Skeletal muscle cell (primary cell): Measurements from ENCODE around the gene PRKCH.

Experiments used
- DNase-seq: peaks from one replicate; pipeline ENCODE4 v3.0.0-alpha.2; 2010; ENCODE audit warnings: low read depth
- H3K4me3 ChIP-seq: 2 replicates; pipeline ENCODE4 v1.5.1; 2011; ENCODE audit warnings: low read depth, mild to moderate bottlenecking, control low read depth, low read length, moderate library complexity

Gene PRKCH

GRCh38 chr14:61357123-61357522 lies 35.7 kb downstream of the PRKCH start:
- no peak for DNase-seq
- no peak overlapping the region for H3K4me3 ChIP-seq

- H3K4me3 ChIP-seq: no peak overlapping the region
- DNase-seq: no peak
These were observed 37.3 kb downstream of the PRKCH start for GRCh38 chr14:61358554-61359226.

DNA sequence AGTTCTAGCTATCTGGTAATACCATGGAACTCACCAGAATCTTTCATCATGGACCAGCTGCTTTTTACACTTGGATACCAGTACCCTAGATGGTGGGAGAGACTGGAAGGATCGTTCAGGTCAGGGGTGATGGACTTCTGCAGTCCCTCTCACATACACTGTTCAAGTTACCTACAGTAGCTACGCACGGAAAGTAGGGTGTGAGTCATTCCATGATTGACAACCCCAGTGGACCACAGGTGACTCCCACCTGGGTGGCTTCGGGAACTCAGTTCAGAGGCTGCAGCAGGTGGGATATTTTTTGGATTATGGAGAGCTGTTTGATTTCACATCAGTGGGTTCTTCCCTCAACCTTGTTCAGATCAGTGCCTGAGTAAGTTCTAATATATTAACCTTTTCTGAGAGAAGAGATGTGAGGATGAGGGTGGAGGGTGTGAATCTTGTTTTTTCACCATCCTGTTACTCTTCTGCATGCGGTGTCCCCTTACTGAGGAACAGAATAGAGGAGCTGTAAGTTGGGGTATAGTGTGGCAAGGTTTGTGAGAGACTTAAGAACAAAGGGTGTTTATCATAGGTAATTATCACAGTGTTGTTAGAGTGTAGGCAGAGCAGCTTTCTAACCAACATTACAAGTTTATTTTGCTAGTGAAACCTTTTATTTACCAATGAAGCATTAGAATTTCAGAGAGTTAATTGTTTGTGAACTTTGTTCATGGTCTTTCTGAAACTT lies 39.6 kb downstream of the PRKCH start:
- no peak overlapping the region for H3K4me3 ChIP-seq

GRCh38 chr14:61362072-61362750 lies 40.8 kb downstream of the PRKCH start:
- no peak for DNase-seq
- no peak overlapping the region for H3K4me3 ChIP-seq

More for the DNA sequence above, 39.6 kb downstream of the PRKCH start:
- DNase-seq: no peak

- DNase-seq: no peak
- no peak overlapping the region for H3K4me3 ChIP-seq
These were observed 42.9 kb downstream of the PRKCH start for GRCh38 chr14:61364243-61364642.

- no peak overlapping the region for H3K4me3 ChIP-seq
- no peak for DNase-seq
These were observed 44.4 kb downstream of the PRKCH start for GRCh38 chr14:61365667-61366212.

DNA sequence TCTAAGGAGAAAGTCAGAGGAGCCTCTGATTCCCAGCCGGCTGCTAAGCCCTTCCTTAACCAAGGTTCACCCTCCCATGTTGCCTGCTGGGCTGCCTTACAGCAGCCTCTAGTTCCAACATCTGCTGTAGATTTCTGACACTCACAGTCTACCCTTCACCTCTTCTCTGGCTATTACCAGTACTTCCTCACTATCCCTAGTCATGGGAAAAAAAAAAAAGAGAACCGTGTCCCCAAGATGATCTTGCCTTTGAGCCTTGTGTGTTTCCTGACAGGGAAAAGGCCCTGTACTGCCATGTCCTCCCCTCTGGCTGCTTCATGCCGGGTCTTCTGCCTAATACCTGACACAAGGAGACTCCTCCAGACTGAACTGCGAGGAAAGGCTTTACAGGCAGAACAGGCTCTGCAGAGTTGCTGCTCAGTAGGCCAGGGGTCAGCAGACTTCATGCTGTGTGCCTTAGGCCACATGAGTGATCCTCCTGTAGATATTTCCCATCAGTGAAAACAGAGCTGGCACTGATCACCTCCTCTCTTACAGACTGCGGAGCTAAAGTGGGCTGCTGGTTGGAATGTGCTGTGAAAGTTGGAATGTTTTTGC lies 46.8 kb downstream of the PRKCH start:
- no peak overlapping the region for H3K4me3 ChIP-seq
- no peak for DNase-seq

DNA sequence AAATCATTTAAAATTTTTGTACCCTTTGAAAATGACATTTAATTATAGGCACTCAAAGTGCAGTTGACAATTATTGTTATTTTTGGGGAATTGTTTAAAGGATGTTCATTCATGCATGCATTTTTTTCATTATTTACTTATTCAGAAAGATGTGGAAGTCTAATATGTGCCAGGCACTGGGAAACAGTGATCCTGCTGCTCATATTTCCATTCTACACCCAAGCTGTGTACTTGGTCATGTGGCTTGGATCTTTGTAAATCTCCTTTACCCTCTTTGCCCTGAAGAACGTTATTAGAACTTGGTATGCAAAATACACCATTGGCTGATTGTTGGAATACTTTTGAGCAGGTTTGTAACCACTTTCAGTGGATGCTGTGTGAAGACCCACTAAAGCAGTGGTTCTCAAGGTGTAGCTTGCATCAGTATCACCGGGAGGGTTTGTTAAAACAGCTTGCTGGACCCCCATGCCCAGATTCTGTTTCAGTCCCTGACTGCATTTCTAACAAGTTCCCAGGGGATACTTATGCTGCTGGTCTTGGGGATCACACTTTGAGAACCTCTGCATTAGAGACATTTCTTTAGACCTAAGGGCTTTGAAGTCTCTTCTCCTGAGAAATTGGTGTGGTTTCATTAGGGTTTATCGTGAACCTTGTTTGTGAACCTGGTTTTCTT lies 47.5 kb downstream of the PRKCH start:
- H3K4me3 ChIP-seq: no peak overlapping the region
- DNase-seq: no peak

DNA sequence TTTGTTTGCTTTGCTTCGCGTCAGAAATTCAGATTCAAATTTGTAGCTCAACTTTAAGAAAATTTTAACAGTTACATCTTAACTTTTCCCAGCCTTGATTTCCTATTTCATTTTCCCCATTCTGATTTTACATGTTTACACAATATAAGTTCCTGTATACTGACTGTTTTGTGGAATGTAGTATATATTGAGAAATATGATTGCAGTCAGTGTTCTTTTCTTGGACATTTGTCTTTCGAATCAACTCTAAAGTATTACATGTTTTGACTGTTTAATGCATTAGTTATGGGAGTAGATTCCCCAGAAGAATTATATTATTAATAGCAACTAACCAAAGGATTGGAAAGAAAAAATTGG lies 48.1 kb downstream of the PRKCH start:
- DNase-seq: no peak
- no peak overlapping the region for H3K4me3 ChIP-seq

- DNase-seq: no peak
These were observed 51.0 kb downstream of the PRKCH start for GRCh38 chr14:61372379-61372778.

GRCh38 chr14:61372842-61373555 lies 51.6 kb downstream of the PRKCH start:
- H3K4me3 ChIP-seq: no peak overlapping the region
- DNase-seq: no peak

More at GRCh38 chr14:61372379-61372778, 51.0 kb downstream of the PRKCH start:
- no peak overlapping the region for H3K4me3 ChIP-seq

GRCh38 chr14:61374284-61374683 lies 52.9 kb downstream of the PRKCH start:
- no peak overlapping the region for H3K4me3 ChIP-seq
- DNase-seq: no peak

DNA sequence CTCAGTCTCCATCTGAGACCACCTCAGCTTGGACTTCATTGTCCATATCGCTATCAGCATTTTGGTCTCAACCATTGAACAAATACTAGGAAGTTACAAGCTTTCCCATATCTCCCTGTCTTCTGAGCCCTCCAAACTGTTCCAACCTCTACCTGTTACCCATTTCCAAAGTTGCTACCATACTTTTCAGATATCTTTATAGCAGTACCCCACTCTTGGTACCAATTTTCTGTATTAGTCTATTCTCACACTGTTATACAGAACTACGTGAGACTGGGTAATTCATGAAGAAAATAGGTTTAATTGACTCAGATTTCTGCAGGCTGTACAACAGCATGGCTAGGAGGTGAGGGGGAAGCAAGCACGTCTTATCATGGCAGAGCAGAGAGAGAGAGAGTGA lies 53.8 kb downstream of the PRKCH start:
- no peak for DNase-seq
- no peak overlapping the region for H3K4me3 ChIP-seq

- no peak for DNase-seq
- H3K4me3 ChIP-seq: no peak overlapping the region
These were observed 54.9 kb downstream of the PRKCH start for GRCh38 chr14:61376314-61376713.

DNA sequence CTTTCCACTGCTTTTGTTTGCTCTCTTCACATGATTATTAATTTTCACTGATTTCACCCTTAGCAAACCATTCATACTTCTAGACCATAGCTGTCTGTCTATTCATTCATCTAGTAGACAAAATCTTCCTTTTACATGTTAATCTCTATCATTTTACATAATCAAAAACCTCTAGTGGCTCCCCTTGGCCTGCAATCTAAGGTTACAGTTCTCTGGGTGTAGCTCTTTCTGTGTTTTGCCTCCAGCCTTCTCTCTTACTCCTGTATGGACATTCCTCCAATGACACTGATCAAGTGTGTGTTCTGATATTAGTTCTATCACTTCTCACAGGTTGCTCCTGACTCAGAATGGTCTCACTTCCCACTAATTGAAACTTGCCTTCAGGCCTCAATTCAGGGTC lies 56.4 kb downstream of the PRKCH start:
- no peak for DNase-seq
- H3K4me3 ChIP-seq: no peak overlapping the region

- no peak overlapping the region for H3K4me3 ChIP-seq
- no peak for DNase-seq
These were observed 58.3 kb downstream of the PRKCH start for GRCh38 chr14:61379639-61380184.

- DNase-seq: no peak
- no peak overlapping the region for H3K4me3 ChIP-seq
These were observed 59.6 kb downstream of the PRKCH start for GRCh38 chr14:61380984-61381383.

GRCh38 chr14:61381553-61381952 lies 60.2 kb downstream of the PRKCH start:
- DNase-seq: no peak
- H3K4me3 ChIP-seq: no peak overlapping the region

DNA sequence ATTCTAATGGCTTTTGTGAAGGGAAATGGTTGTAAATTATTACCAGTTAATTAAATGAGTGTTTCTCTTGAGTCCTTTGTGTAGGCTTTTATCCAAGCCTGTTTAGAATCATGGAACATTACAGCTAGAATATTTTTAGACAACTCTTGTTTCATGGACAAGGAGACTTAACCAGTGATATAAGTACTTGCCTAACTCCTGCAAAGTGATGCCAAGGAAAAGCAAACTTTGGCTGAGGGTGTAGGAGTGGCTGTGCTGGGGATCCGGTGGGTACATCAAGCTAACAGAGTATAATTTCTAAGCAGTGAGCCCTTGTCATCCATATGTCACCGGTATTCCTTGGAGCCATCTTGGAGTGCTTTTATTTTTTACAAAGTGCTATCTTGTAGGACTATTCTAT lies 61.5 kb downstream of the PRKCH start:
- DNase-seq: no peak
- H3K4me3 ChIP-seq: no peak overlapping the region
